Cardiac atrium fibroblast (primary cell): ENCODE measurements around the gene ZCWPW2. TPM values are rescaled to one million over a fixed set of nuclear protein-coding genes. Genes with fewer than 3 reads are reported as not detected.

ENCODE experiments used
- total RNA-seq: library from RNA; depleted of rRNA; stranded (reverse); fragments of >200 nt; gene quantifications from 2 replicates; pipeline ENCODE4 v1.2.3, GENCODE V29; 2015

Gene ZCWPW2
- total RNA-seq: 0.36 and 0.65 TPM in 2 replicates

GRCh38 chr3:28348629-28349468 lies at the start of gene ZCWPW2, which contains the start of gene AZI2:
TSS of gene ZCWPW2 (plus strand) at chr3:28348721. CDS start at chr3:28413069, 64,348 bp downstream.
TSS of gene AZI2 (minus strand) at chr3:28348824. CDS start at chr3:28340617, 8,207 bp downstream.

Other genes with a start within 250 kb of the ZCWPW2 start
- gene CMC1, start 107.1 kb upstream of the ZCWPW2 start, total RNA-seq: 8.1 and 12.0 TPM in 2 replicates
- gene AZI2, start 103 bp downstream of the ZCWPW2 start, total RNA-seq: 49.1 and 50.9 TPM in 2 replicates